Astrocyte (in vitro differentiated cells and primary cell): ENCODE results near the gene PTPRF. TPM values are rescaled to one million over a fixed set of nuclear protein-coding genes. Genes with fewer than 3 reads are reported as not detected.

Experiments
- DNase-seq: peaks from one replicate; pipeline ENCODE4 v3.0.0-alpha.2; 2010; ENCODE audit warnings: low read depth
- FAIRE-seq: peaks from 2 replicates; lab custom pipeline; 2011; peaks lifted over from hg19 to GRCh38; lab: Jason Lieb, UNC
- H2AFZ ChIP-seq: 2 replicates; pipeline ENCODE4 v1.6.0; 2012; ENCODE audit warnings: low read depth, low read length, inconsistent platforms
- H3K27ac ChIP-seq: 2 replicates; pipeline ENCODE4 v1.5.1; 2011; ENCODE audit warnings: low read depth, low read length, inconsistent platforms
- H3K27me3 ChIP-seq: 2 replicates; pipeline ENCODE4 v1.6.0; 2011; ENCODE audit warnings: low read length, inconsistent platforms; ENCODE audit not compliant: insufficient read depth
- H3K36me3 ChIP-seq: 2 replicates; pipeline ENCODE4 v1.5.1; 2011; ENCODE audit warnings: low read length, inconsistent platforms; ENCODE audit not compliant: insufficient read depth
- H3K4me1 ChIP-seq: 2 replicates; pipeline ENCODE4 v1.5.1; 2011; ENCODE audit warnings: low read length, inconsistent platforms; ENCODE audit not compliant: insufficient read depth
- H3K4me2 ChIP-seq: 2 replicates; pipeline ENCODE4 v1.6.0; 2012; ENCODE audit warnings: low read length, inconsistent platforms
- H3K4me3 ChIP-seq: 2 replicates; pipeline ENCODE4 v1.5.1; 2011; ENCODE audit warnings: low read depth, mild to moderate bottlenecking, low read length, inconsistent platforms; ENCODE audit not compliant: insufficient read depth
- H3K79me2 ChIP-seq: 2 replicates; pipeline ENCODE4 v1.6.0; 2012; ENCODE audit warnings: mild to moderate bottlenecking, low read length, inconsistent platforms; ENCODE audit not compliant: insufficient read depth
- H3K9ac ChIP-seq: 2 replicates; pipeline ENCODE4 v1.6.0; 2012; ENCODE audit warnings: mild to moderate bottlenecking, low read length, inconsistent platforms
- H3K9me3 ChIP-seq: 2 replicates; pipeline ENCODE4 v1.5.1; 2012; ENCODE audit warnings: low read depth, mild to moderate bottlenecking, low read length, inconsistent platforms; ENCODE audit not compliant: insufficient read depth
- H4K20me1 ChIP-seq: 2 replicates; pipeline ENCODE4 v1.6.0; 2012; ENCODE audit warnings: low read length, inconsistent platforms; ENCODE audit not compliant: insufficient read depth
- H3K27ac Mint-ChIP-seq: one replicate; pipeline ENCODE4 v1.8.0; 2021; ENCODE audit warnings: mild to moderate bottlenecking, mixed read lengths; ENCODE audit not compliant: unreplicated experiment
- H3K27me3 Mint-ChIP-seq: one replicate; pipeline ENCODE4 v1.8.0; 2021; ENCODE audit warnings: low read depth, mixed read lengths; ENCODE audit not compliant: unreplicated experiment
- H3K36me3 Mint-ChIP-seq: one replicate; pipeline ENCODE4 v1.8.0; 2021; ENCODE audit warnings: low read depth, mixed read lengths; ENCODE audit not compliant: unreplicated experiment
- H3K4me1 Mint-ChIP-seq: one replicate; pipeline ENCODE4 v1.8.0; 2021; ENCODE audit warnings: low read depth, mixed read lengths; ENCODE audit not compliant: unreplicated experiment
- H3K4me3 Mint-ChIP-seq: one replicate; pipeline ENCODE4 v1.8.0; 2021; ENCODE audit warnings: mild to moderate bottlenecking, moderate library complexity, mixed read lengths; ENCODE audit not compliant: unreplicated experiment
- H3K9me3 Mint-ChIP-seq: one replicate; pipeline ENCODE4 v1.8.0; 2021; ENCODE audit warnings: mild to moderate bottlenecking, mixed read lengths; ENCODE audit not compliant: unreplicated experiment
- CTCF ChIP-seq: IDR thresholded peaks from 2 replicates; pipeline ENCODE4 v1.5.1; 2011; ENCODE audit warnings: low read depth, mild to moderate bottlenecking, inconsistent platforms, low read length, moderate library complexity; ENCODE audit not compliant: insufficient read depth
- EZH2 ChIP-seq: IDR thresholded peaks from 2 replicates; pipeline ENCODE4 v1.6.1; 2012; ENCODE audit warnings: mild to moderate bottlenecking, low read length, inconsistent platforms; ENCODE audit not compliant: insufficient read depth
- total RNA-seq: library from RNA; stranded (reverse); gene quantifications from 2 replicates; pipeline ENCODE4 v1.2.1, GENCODE V29; 2021

Gene PTPRF
- total RNA-seq, 1 donor from 2014 or later = 275 TPM

- Histone ChIP-seq H2AFZ (no peak overlapping the region), H3K9ac (no peak overlapping the region), H3K9me3 (no peaks in the 10 kb centered on the region), H3K36me3 (peaks cover 9% of the 10 kb centered on the region), H4K20me1 (peaks cover 4% of the 10 kb centered on the region), H3K27me3 (no peaks in the 10 kb centered on the region), H3K4me1 (no peaks in the 10 kb centered on the region), H3K4me2 (no peak overlapping the region), H3K27ac (no peak overlapping the region), H3K79me2 (no peaks in the 10 kb centered on the region), H3K4me3 (no peak overlapping the region)
- FAIRE-seq = no peak
- Mint-ChIP-seq H3K4me1 (peaks cover 10% of the 10 kb centered on the region), H3K9me3 (no peaks in the 10 kb centered on the region), H3K4me3 (no peak overlapping the region), H3K36me3 (peaks cover 33% of the 10 kb centered on the region), H3K27ac (no peak overlapping the region), H3K27me3 (no peaks in the 10 kb centered on the region)
- no peak for DNase-seq
- TF ChIP-seq EZH2 = no peak
- TF ChIP-seq CTCF = no peak
These were observed 88.0 kb downstream of the PTPRF start for GRCh38 chr1:43618521-43619313.

- Histone ChIP-seq H3K9me3 (no peaks in the 10 kb centered on the region), H4K20me1 (peaks cover 4% of the 10 kb centered on the region), H3K79me2 (no peaks in the 10 kb centered on the region), H3K9ac (no peak overlapping the region), H3K4me3 (no peak overlapping the region), H3K36me3 (peaks cover 9% of the 10 kb centered on the region), H3K4me2 (no peak overlapping the region), H3K27ac (no peak overlapping the region), H3K4me1 (no peaks in the 10 kb centered on the region), H3K27me3 (no peaks in the 10 kb centered on the region), H2AFZ (no peak overlapping the region)
- Mint-ChIP-seq H3K27me3 (no peaks in the 10 kb centered on the region), H3K36me3 (peaks cover 35% of the 10 kb centered on the region), H3K27ac (no peak overlapping the region), H3K4me1 (peaks cover 10% of the 10 kb centered on the region), H3K4me3 (no peak overlapping the region), H3K9me3 (no peaks in the 10 kb centered on the region)
- DNase-seq (no peak), FAIRE-seq (no peak)
- TF ChIP-seq EZH2 = no peak
- TF ChIP-seq CTCF = no peak
These were observed 88.7 kb downstream of the PTPRF start for GRCh38 chr1:43619314-43619790.
